Tibial nerve (tissue), 3 donors: Measurements from ENCODE around the gene BATF.

Experiments used
- POLR2A ChIP-seq, 2 donors: fragments of 450-650 bp; IDR thresholded peaks; one replicate each; pipeline ENCODE4 v1.6.1; 2017; ENCODE audit warnings: antibody characterized with exemption in 2 of 2, mild to moderate bottlenecking in 2 of 2, moderate library complexity in 2 of 2
- TF ChIP-seq, protein P1 (sequence below), 5 experiments: fragments of 200-600 bp in 3 of 5; fragments of 450-650 bp in 2 of 5; sonication (generic) in 3 of 5; IDR thresholded peaks; one replicate each; pipeline ENCODE4 v1.5.1; 2016 to 2019; ENCODE audit warnings: antibody characterized with exemption in 5 of 5, mild to moderate bottlenecking in 3 of 5, moderate library complexity in 2 of 5

DNA sequence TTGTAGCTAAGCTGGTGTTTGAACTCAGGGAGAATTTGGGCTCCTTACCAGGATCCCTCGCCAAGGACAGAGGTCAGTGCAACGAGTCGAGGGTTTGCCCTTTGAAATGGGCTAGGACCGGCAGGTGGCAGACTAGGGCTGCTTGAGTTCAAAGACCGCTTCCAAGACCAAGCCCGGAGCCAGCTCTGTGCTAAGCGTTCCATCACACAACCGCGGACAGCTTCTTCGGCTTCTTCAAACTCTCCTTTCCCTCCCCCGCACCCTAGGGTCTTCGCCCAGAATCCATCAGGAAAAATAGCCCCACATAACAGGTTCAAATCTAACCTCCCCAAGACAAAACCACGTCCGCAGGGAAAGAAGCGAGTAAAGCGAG is 55.4 kb downstream of the BATF start:
- TF ChIP-seq, protein P1, sequence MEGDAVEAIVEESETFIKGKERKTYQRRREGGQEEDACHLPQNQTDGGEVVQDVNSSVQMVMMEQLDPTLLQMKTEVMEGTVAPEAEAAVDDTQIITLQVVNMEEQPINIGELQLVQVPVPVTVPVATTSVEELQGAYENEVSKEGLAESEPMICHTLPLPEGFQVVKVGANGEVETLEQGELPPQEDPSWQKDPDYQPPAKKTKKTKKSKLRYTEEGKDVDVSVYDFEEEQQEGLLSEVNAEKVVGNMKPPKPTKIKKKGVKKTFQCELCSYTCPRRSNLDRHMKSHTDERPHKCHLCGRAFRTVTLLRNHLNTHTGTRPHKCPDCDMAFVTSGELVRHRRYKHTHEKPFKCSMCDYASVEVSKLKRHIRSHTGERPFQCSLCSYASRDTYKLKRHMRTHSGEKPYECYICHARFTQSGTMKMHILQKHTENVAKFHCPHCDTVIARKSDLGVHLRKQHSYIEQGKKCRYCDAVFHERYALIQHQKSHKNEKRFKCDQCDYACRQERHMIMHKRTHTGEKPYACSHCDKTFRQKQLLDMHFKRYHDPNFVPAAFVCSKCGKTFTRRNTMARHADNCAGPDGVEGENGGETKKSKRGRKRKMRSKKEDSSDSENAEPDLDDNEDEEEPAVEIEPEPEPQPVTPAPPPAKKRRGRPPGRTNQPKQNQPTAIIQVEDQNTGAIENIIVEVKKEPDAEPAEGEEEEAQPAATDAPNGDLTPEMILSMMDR (IDR thresholded peaks at IDR 0.05): peak; percentile 53 to 91 (median 80)
- TF ChIP-seq POLR2A (IDR thresholded peaks at IDR 0.05): no peak
